Transverse colon (tissue), 4 donors: ENCODE measurements around the gene CHMP6. TPM values are rescaled to one million over a fixed set of nuclear protein-coding genes. Genes with fewer than 3 reads are reported as not detected.

Experiments used
- DNase-seq: peaks from one replicate; pipeline ENCODE4 v3.0.0-alpha.2; 2019
- H3K27ac ChIP-seq, 4 donors: fragments of 200-600 bp; sonication (generic); 2 replicates each; pipeline ENCODE4 v1.5.1; 2016 to 2018; ENCODE audit warnings: inconsistent platforms in 4 of 4
- H3K27me3 ChIP-seq: fragments of 200-600 bp; sonication (generic); 2 replicates; pipeline ENCODE4 v1.5.1; 2017; ENCODE audit warnings: inconsistent platforms
- H3K36me3 ChIP-seq, 4 donors: fragments of 200-600 bp; sonication (generic); 2 replicates each; pipeline ENCODE4 v1.5.1; 2017 to 2019; ENCODE audit warnings: inconsistent platforms in 4 of 4
- H3K4me1 ChIP-seq, 4 donors: fragments of 200-600 bp; sonication (generic); 2 replicates each; pipeline ENCODE4 v1.5.1; 2017 to 2020; ENCODE audit warnings: inconsistent platforms in 4 of 4
- H3K4me3 ChIP-seq, 4 donors: fragments of 200-600 bp; sonication (generic); 1 replicate in 1 of 4; 2 replicates in 3 of 4; pipeline versions ENCODE4 v1.5.1 to v1.6.1; 2017 to 2019; ENCODE audit warnings: inconsistent platforms in 4 of 4
- H3K9me3 ChIP-seq, 2 donors: fragments of 200-600 bp; sonication (generic); 2 replicates each; pipeline ENCODE4 v1.5.1; 2017 to 2019; ENCODE audit warnings: inconsistent platforms in 2 of 2
- CTCF ChIP-seq, 5 experiments: fragments of 200-600 bp in 3 of 5; fragments of 450-650 bp in 2 of 5; sonication (generic) in 3 of 5; IDR thresholded peaks; 1 replicate in 2 of 5; 2 replicates in 3 of 5; pipeline ENCODE4 v1.5.1; 2016 to 2017; ENCODE audit warnings: antibody characterized with exemption in 5 of 5, inconsistent platforms in 3 of 5, mild to moderate bottlenecking in 2 of 5, moderate library complexity in 1 of 5
- EP300 ChIP-seq: sonication (generic); formaldehyde crosslinking; IDR thresholded peaks from one replicate; pipeline ENCODE4 v1.6.1; 2017; ENCODE audit warnings: antibody characterized with exemption, low read depth
- POLR2A ChIP-seq: fragments of 450-650 bp; IDR thresholded peaks from one replicate; pipeline ENCODE4 v1.6.1; 2016; ENCODE audit warnings: antibody characterized with exemption, mild to moderate bottlenecking, moderate library complexity
- POLR2AphosphoS5 ChIP-seq, 3 donors: sonication (generic); formaldehyde crosslinking; IDR thresholded peaks; one replicate each; pipeline ENCODE4 v1.6.1; 2016; ENCODE audit warnings: antibody characterized with exemption in 3 of 3
- WGBS, 2 donors: methylation state at CpG; one replicate each; pipeline ENCODE4 v1.1.5; 2018; ENCODE audit warnings: low coverage in 1 of 2; 5-methylcytosine and 5-hydroxymethylcytosine counted together
- in situ Hi-C, 4 donors: fragments of 200-750 bp; cut with MboI; loops; one replicate each; pipeline versions ENCODE4 v1.15.0 to v1.15.1; 2017; ENCODE audit warnings: low sequenced_read_pairs in 3 of 4, low pct_ligation_motif_present in 1 of 4, low pct_unique_long_range_greater_than_20kb in 1 of 4
- intact Hi-C: fragments of 100-400 bp; cut with DNase I; formaldehyde crosslinking; loops from one replicate; pipeline ENCODE4 v1.15.1; 2023; ENCODE audit warnings: low total_unique reads
- total RNA-seq, 4 donors: library from RNA; depleted of rRNA; stranded (reverse); fragments of >200 nt; gene quantifications; one replicate each; pipeline ENCODE4 v1.1.0, GENCODE V29; 2016

The CHMP6 gene
- total RNA-seq, 4 donors from 2014 or later, result 38.6 to 107 (median 41.7) TPM

- peaks cover 0 to 32% (median 14%) of the 10 kb centered on the region in 4 donors for H3K4me1 ChIP-seq
- peak overlapping the region in 3 of 4 donors; percentile 7 to 76 (median 10) for H3K27ac ChIP-seq
- in situ Hi-C loops (no loop called here), intact Hi-C loops (no loop called here)
- H3K27me3 ChIP-seq, result peaks cover 31% of the 10 kb centered on the region
- TF ChIP-seq EP300 (no peak), POLR2AphosphoS5 (IDR thresholded peaks at IDR 0.05) (peak in 1 of 3 donors; percentile 15), CTCF (IDR thresholded peaks at IDR 0.05) (no peak)
- peak; percentile 34 for DNase-seq
- H3K36me3 ChIP-seq, result no peaks in the 10 kb centered on the region
- WGBS, 2 donors, result 47% methylated on average over 15 of the region's 17 CpGs; no CpG with 5 or more reads in 1 of the 2 donors
- no peaks in the 10 kb centered on the region for H3K9me3 ChIP-seq
- H3K4me3 ChIP-seq, result no peak overlapping the region
These were observed 23.0 kb upstream of the CHMP6 start for GRCh38 chr17:80968602-80969029.

- in situ Hi-C loops (no loop called here), intact Hi-C loops (no loop called here)
- no peak overlapping the region for H3K4me3 ChIP-seq
- TF ChIP-seq CTCF (IDR thresholded peaks at IDR 0.05), result no peak
- TF ChIP-seq EP300, result no peak
- no peak for TF ChIP-seq POLR2AphosphoS5 (IDR thresholded peaks at IDR 0.05)
- no peak for TF ChIP-seq POLR2A
- no peak for DNase-seq
- 41% methylated on average over 16 of the region's 20 CpGs; no CpG with 5 or more reads in 1 of the 2 donors for WGBS, 2 donors
- no peaks in the 10 kb centered on the region for H3K9me3 ChIP-seq
- H3K27ac ChIP-seq, result peak overlapping the region in 3 of 4 donors; percentile 2 to 76 (median 10)
- H3K27me3 ChIP-seq, result peaks cover 31% of the 10 kb centered on the region
- H3K36me3 ChIP-seq, result no peaks in the 10 kb centered on the region
- H3K4me1 ChIP-seq, result peaks cover 0 to 32% (median 14%) of the 10 kb centered on the region in 4 donors
These were observed 22.5 kb upstream of the CHMP6 start for GRCh38 chr17:80969030-80969673.

GRCh38 chr17:80969674-80970043, 22.0 kb upstream of the CHMP6 start:
- no peaks in the 10 kb centered on the region for H3K36me3 ChIP-seq
- H3K4me3 ChIP-seq, result no peak overlapping the region
- in situ Hi-C loops, result loop anchor here in 2 of 4 donors (10.0 kb wide), 2 partner anchors 105 to 545 kb away; no protein-coding TSS in a partner anchor
- H3K4me1 ChIP-seq, result peaks cover 0 to 32% (median 14%) of the 10 kb centered on the region in 4 donors
- peak overlapping the region in 2 of 4 donors; percentile 10 to 76 for H3K27ac ChIP-seq
- 30 to 62% methylated on average over 4 to 9 of the region's 10 CpGs for WGBS, 2 donors
- no peak for DNase-seq
- peaks cover 31% of the 10 kb centered on the region for H3K27me3 ChIP-seq
- H3K9me3 ChIP-seq, result no peaks in the 10 kb centered on the region
- intact Hi-C loops, result loop anchor here (10.0 kb wide), 1 partner anchor 205 kb away; no protein-coding TSS in a partner anchor
- no peak for TF ChIP-seq POLR2A
- TF ChIP-seq POLR2AphosphoS5 (IDR thresholded peaks at IDR 0.05), result no peak
- TF ChIP-seq CTCF (IDR thresholded peaks at IDR 0.05), result no peak
- TF ChIP-seq EP300, result no peak

GRCh38 chr17:80970044-80970761, 21.4 kb upstream of the CHMP6 start:
- 46% methylated on average over 20 of the region's 20 CpGs; no CpG with 5 or more reads in 1 of the 2 donors for WGBS, 2 donors
- H3K27ac ChIP-seq, result no peak overlapping the region
- DNase-seq, result peak; percentile 50
- TF ChIP-seq POLR2A (no peak), CTCF (IDR thresholded peaks at IDR 0.05) (peak; percentile 35 to 60 (median 46))
- H3K4me1 ChIP-seq, result peaks cover 0 to 32% (median 14%) of the 10 kb centered on the region in 4 donors
- H3K9me3 ChIP-seq, result no peaks in the 10 kb centered on the region
- no peaks in the 10 kb centered on the region for H3K36me3 ChIP-seq
- in situ Hi-C loops, result loop anchor here in 2 of 4 donors (10.0 kb wide), 2 partner anchors 105 to 545 kb away; no protein-coding TSS in a partner anchor
- intact Hi-C loops, result loop anchor here (10.0 kb wide), 1 partner anchor 205 kb away; no protein-coding TSS in a partner anchor
- peaks cover 31% of the 10 kb centered on the region for H3K27me3 ChIP-seq
- H3K4me3 ChIP-seq, result no peak overlapping the region
